HG03039 (cell line): ENCODE data around the gene PSMC1.

Experiments
- ATAC-seq: cut with Tn5 transposase; IDR thresholded peaks from one replicate; pipeline ENCODE4 v1.9.1; 2021; ENCODE audit warnings: mild to moderate bottlenecking, moderate library complexity; ENCODE audit not compliant: unreplicated experiment

PSMC1 gene

DNA sequence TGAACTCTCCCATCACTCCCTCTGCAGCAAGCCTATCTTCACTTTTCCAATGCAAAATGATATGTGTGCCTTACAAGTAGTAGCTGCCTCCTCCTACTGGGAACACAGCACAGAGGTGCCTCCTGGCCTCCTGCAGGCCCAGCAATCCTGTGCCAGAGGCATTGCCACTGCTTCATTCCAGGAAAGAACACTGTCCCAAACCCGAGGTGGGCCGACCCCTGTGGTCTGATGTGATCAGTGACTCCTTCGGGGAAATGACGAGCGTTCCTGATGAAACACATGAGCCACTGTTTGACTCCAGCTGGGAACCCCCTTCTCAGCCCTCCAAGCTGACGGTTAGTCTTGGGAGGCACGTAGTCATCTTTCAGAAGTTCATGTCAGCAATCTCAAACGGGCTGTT is 19.5 kb downstream of the PSMC1 start:
- no peak for ATAC-seq

DNA sequence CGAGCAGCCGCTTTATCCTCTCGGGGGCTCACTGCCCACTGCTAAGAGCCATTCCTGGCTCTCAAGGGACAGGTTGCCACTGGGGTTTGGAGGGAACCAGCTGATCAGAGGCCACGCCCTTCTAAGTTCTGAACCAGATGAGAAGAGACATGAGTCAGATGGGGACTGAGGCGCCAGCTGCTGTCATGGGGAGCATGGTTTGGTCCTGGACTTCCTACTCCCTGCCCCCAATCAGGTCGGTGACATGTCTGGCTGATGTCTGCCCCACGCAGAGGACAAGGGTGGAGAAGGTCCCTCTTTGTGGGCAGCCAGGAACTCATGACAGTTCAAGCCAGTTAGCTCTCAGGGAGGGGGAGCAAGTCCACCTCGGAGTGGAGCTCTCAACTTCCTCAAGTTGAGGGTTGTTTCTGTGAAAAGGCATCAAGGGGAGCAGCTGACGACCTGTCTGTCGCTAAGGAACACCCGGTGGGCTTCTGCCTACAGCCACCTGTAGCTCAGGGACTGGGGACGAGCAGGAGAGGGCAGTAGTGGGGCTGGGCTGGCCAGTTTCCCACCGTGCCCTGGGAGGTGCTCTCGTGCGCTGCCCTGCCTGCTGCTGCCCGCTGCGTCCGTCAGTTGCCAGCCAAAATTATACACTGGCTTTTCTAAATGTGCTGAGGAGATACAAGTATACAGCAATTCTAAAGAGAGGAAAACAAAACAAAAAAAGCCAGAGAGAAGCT is 20.5 kb downstream of the PSMC1 start:
- no peak for ATAC-seq

DNA sequence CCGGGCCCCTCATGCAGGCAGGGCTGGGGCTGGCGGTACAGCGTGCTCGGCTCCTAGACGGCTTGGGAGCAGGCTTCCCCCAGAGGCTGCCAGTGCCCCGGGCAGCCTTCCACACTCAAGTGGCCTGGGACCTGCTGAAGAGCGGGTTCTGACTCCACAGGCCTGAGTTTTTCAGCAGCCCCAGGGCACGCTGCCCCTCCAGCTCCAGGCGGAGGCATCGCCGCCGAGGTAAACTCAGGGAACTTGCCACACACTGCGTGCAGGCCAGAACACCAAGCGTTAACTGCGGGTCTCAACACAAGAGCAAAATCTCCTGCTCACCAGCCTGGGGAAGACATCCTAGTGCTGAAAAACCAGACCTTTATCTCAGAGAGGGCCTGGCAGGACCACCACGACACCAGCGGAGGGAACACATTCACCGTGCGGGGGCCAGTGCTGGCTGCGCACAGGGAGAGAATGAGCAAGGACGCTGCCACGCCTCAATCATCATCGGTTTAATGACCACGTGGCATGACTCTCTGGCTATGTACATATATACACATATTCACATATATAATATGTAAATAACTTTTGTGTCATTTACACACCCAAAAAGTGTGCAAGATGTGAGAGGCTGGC is 21.3 kb downstream of the PSMC1 start:
- no peak for ATAC-seq

DNA sequence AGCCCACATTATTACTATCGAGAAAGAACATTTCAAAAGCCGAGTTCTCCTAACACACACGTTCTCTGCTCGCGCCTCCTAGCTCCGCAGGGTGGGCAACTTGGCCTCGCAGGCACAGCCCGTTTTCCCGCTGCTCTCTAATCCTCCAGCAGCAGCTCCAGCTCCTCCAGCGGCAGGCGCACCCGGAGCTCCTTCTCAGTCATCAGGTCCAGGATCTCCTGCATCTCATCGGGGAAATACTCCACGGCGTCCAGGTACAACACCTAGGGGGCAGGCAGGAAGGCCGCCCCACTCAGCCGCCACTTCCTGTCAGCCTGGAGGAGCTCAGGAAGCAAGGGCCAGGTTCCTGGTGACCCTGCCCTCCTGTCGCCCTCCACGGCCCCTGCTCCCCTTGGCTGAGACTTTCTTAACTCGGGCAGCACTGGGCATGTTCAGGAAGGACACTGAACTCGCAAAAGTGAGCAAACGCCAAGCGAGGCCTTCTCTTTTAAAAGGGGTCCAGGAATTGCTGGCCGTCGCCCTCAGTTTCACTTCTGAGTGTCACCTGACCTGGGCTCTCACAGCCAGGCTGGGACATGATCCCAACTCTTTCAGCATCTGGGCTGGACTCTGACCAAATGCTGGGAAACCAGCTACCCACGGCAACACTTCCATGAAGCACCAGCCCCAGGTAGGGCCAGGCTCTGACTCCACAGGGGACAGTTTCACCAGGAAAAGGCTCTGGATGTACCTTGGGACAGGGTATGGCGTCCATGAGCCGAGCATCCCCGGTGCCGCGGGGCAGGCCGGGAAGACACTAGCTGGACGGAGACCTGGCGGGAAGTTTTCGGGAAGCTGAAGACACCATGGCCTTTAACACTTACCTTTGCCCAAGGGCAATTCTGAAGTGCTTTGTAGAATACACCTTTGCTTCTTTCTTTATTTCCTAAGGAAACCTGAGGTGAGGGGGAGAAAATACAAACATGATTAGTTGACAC is 22.1 kb downstream of the PSMC1 start:
- ATAC-seq, result no peak

DNA sequence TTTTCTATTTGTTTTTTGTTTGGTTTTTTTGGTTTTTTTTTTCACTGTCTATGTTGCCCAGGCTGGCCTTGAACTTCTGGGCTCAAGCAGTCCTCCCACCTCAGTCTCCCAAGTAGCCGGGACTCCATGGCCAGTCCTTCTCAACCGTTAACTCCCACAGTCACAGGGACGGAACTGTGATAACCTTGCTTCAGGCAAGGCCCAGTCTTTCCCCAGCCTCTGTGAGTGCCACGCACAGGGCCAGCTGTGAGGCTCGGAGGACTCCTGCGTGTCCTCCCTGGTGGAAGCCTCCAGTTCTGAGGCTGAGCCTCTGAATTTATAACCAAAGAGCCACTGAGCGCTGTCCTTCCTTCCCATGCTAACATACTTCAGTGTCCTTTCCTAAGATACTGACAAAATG is 23.7 kb downstream of the PSMC1 start:
- ATAC-seq, result no peak

DNA sequence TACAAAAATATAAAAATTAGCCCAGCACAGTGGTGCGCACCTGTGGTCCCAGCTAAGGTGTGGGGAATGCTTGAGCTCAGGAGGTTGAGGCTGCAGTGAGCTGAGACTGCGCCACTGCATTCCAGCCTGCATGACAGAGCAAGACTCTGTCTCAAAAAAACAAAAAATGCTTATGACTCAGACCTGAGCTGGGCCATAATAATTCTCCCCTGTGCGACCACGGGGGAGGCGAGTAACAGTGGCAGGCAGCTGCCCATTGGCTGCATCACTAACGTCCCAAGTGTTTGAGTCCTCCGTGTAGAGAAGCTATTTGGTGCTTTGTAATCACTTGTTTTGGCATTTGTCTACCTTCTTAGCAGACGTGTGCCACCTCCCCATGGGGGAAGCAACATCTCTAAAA is 24.9 kb downstream of the PSMC1 start:
- ATAC-seq, result no peak

DNA sequence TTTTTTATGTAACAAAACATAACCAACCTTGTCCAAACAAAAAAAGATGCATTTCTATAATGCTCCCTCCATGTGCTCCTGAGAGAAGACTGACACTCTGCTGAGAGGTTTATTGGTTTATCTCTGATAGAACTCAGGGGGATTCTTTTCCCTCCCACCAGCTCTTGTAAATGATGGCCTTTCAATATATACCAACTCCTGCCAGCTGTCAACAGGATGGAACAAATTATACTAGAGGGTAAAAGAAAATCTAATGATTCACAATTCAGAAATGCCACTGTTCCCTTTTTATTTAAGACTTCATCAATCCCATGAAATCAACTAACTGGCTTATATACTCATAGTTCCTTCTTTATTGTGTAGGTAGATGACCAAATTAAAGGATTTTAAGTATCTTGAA is 25.4 kb downstream of the PSMC1 start:
- ATAC-seq, result no peak

DNA sequence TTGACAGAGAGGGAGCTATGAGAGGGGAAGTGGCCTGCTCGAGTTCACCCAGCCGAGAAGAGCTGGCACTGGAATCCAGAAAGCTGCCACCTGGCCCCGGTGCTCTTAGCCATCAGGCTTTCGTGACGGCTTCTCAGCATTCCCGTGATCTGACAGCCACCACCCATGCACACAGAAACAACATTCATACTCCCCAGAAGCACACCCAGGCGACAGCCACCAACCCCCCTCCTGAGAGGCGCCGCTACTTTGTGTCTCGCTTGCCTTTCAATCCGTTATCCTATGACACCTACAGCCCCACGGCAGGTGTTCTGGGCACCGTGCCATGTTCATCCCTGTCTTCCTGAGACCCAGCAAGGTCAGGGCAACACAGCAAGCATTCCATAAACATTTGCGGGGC is 31.4 kb downstream of the PSMC1 start:
- no peak for ATAC-seq

DNA sequence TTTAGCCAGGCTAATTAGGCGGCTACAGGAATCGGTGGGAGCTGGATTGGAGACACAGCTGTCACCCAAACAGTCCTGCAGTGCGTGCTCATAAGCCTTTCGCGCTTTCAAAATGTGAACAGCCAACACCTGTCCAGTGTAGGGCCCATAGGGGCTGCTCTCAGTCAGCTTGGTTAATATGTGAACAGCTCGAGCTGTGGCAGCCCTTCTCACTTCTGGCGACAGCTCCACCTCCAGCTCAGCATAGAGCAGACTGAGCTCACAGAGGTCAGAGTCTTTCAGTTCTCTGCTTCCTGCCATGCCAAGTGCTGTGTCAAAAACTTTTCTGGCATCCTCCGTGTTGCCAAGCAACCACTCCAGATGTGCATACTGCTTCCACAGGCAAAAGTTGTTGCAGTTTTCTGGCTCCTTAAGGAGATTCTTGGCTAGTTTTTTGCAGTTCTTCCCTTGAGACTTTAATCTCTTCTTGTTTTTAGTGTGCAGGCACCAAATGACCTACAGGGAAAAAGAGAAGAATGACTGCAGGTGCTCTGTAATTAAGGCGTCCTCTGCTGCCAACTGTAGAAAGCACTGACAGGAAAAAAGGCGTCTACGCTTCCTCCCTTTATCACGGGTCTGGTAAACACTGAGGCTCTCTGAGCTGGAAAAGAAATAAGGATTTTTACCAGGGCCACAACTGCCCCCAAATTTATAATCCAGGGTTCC is 32.5 kb downstream of the PSMC1 start:
- peak; percentile 60 for ATAC-seq

DNA sequence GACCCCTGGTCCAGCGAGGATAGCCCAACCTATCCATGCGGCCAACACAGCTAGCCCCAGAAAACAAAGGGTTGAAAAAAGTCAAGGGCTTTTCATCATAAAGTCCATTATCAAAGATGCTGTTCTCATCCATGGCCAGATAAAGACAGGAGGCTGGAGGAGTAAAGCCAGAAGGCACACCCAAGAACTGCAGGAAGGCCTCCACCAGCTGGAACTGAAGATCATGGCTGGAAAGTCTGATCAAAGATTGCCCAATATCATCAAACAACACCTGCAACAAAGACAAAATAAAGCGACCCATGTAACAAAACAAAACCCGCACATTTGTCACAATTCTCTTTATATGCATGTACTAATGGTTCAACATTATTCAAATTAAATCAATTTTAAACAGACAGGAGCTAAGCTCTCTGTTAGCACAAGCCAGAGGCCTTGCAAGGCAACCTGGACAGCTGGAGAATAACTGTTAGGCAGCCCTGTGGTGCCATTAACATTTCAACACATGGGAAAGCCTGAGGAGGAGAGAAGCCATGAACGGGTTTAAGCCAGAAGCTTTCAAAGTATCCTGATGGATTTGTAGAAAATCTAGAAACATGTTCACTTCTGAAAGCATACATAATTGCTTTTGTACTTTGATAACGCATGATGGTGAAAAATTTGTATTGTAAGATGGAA is 34.1 kb downstream of the PSMC1 start:
- no peak for ATAC-seq

DNA sequence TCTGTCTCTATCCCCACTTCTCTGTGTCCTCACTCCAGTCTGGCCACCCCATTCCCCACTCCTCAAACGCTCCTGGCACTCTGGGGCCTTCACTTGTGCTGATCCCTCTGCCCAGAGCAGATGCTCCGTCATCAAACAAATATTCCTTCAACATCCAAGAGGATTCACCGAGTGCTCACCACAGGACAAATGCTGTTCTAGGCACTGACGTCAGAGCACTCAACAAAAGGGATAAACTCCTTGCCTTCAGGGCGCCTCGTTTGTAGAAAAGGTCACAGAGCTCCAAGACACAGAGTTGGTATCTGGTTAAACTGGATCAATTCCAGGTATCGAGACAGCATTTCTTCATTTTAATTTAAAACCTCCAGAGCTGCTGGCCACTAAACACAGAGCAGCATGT is 35.3 kb downstream of the PSMC1 start:
- ATAC-seq, result no peak

DNA sequence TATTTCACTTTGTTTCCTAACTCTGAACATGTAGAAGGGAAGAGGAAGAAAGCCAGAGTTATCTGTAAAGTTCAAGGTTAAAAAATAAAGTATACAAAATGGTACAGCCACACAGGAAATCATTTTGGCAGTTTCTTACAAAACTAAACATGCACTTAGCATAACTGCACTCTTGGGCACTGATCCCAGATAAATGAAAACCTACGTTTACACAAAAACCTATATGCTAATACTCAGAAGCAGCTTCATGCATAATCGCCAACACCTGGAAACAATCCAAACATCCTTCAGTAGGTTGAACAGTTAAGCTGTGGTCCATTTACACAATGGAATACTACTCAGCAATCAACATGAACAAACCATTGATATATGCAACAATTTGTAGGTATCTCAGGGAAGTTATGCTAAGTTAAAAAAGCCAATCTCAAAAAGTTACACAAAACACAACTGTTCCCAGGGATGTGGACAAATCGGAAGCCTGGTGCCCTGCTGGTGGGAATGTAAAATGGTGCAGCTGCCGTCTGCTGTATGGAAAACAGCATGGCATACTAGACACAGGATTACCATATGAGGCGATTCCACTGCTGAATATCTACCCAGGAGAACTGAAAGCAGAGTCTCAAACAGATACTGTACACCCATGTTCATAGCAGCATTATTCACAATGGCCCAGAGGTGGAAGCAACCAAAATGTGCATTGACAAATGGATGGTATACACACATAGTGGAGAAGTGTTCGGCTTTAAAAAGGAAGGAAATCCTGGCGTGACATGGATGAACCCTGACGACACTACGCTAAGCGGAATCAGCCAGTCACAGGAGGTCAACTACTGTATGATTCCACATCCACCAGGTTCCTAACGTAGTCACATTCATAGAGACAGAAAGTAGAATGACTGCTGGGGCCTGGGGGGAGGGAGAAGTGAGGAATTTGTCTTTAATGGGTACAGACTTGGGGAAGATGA is 37.7 kb downstream of the PSMC1 start:
- ATAC-seq, result no peak

DNA sequence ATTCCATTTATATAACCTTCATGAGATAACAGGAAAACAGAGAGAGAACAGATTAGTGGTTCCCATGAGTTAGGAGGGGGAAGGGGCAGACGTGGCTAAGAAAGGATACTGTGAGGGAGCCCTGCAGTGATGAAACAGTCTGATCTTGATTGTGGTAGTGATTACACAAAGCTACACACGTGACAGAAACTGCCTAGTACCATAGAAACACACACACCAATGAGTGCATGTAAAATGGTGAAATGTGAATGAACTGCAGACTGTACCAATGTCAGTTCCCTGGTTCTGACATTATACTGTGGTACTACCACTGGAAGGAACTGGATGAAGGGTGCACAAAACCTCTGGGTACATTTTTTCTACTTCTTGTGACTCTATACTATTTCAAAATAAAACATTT is 38.5 kb downstream of the PSMC1 start:
- no peak for ATAC-seq

DNA sequence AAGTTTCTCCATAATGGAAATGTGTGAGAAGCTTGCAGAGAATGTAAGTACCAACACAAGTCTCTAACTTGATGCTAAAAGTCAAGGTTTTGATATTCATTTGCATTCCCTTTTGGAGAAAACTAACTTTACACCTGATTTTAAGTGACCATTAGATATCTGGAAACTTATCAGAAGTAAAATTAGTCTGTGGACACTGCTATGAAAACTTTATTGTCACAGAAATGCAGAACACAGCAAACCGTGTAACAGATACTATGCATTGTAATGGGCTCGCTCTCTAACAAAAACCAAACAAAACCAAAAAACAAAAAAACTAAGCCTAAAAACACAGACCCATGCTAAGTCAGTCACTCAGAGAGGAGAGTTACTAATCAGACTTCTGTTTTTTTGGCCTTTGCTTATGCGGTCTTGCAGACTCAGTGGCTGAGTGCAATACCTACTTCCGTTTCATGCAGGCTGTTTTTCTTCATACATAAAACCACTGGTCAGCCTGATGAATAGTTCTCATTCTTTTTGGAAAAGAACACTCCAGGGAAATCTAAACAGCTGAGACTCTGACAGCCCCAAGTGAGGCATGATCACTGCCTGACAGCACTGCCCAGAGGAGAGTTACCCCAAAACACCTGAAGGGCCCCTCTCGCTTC is 39.6 kb downstream of the PSMC1 start:
- no peak for ATAC-seq

DNA sequence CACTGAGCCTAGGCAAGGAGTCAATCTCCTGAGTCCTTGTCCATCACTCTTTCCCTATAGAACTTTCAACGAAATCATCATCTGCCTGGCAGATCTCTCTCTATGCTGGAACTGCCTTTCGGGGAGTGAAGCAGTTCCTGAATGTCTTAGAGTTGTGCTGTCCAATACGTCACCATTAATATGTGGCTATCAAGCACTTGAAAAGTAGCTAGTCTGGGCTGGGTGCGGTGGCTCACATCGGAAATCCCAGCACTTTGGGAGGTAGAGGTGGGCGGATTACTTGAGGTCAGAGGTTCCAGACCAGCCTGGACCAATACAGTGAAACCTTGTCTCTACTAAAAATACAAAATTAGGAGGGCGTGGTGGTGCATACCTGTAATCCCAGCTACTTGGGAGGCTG is 40.3 kb downstream of the PSMC1 start:
- ATAC-seq, result no peak

DNA sequence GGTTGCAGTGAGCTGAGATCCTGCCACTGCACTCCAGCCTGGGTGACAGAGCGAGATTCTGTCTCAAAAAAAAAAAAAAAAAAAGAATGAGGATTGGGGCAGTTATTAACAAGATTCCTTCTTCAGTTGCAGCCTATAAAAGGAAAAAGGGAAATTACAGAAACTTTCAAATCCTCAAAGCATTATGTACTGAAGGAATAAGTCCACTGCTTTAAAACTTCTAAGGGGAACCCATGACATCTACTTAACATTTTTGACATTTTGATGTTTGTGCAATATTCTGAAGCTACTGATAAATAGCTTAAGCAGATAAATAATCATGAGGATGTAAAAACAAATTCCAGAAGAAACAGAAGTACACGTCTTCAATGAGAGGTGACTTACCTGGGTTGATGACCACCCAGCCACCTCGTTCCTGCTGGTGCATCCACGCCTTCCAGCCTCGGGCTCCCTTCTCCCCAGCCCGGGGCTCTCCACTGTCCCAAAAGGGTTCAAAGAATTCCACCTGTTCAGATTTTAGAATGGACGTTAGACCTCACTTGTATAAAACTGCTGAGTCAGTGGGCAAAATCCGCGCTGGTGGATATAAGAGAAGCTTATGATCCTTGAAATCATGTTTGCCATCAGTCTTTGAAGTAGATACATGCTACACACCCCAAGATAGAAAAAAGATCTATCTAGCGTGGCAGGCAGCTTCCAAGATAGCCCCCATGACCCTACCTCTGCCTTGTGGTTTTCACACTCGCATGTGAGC is 41.7 kb downstream of the PSMC1 start:
- ATAC-seq, result no peak

DNA sequence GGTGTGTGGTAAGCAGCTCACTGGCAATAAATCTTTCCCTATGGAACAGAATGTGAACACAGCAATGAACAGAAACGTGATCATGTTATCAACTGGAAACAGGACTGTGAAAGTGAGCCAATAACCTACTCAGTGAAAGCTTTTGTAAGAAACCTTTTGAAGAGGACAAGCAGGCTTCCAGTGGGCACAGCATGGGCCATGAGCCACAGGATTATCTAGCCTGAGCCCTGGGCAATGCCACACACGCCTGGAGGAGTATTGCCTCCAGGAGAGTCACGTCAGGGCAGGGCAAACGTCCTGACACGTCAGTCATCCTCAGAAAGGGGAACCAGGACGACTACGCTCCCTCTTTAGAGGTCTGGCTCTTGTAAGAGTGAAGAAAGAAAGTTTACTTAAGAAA is 43.1 kb downstream of the PSMC1 start:
- ATAC-seq, result no peak

DNA sequence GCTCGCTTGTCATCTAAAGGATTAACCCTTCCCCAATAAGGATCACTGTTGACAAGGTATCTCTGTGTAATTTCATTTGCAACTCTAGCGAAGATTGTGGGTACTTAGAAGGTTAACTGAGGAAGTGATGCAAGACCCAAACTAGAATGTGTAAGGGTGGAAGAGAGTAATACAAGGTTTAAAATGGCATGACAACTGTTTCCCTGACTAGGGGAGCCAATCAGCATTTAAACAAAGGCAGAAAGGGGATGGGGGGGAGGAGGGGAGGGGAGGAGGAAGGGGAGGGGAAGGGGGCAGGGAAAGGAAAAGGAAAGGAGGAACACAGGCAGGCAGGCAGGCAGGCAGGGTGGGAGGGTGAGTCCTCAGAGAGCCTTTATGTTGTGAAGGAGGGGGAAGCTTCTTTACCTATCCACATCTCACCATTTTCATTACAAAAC is 44.3 kb downstream of the PSMC1 start:
- no peak for ATAC-seq
